Measurements from ENCODE around the gene COLEC11. TPM values are rescaled to one million over a fixed set of nuclear protein-coding genes. Genes with fewer than 3 reads are reported as not detected.

Gene COLEC11
- total and polyA plus RNA-seq, 2 donors (not counting 1 experiment from before 2014, with no cell fraction given), result not detected

DNA sequence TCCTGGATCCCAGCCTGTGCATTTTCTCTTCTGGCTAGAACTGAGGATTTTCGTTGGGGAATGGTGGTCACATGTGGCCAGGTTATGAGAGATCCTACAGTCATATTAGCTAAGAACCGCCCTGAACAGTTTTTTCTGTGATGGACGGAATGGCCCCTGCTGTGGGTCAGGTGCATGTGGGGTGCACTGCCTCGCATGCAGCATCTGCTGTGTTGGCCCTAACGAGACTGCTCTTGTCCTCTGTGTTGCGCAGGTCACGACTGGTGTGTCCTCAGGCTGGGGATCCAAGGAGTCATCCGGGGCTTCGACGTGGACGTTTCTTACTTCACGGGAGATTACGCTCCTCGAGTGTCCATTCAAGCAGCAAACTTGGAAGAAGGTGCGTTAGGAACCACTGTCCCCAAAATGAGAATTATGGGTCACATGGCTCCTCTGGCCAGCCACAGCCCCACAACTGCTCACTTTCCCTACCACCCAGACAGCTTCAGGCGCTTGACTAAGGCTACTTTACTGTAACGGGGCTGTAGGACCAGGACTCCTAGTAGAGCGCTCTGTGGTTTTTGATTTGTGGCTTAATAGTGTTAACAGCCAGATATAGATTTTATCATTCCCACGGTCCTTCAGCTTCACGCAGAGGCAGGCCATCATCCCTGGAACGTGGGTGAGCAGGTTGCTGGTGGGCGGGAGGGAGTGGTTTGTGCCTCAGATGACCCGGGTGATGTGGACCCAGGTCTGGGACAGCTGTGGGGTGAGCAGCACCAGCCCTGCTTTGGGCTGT lies 84.9 kb downstream of the COLEC11 start:
- ATAC-seq (ENCODE audit: low read depth) (no peak), DNase-seq (no peak)
- no peaks in the 10 kb centered on the region for H3K36me3 ChIP-seq (replicated peaks in 1 of 2; ENCODE audit: control extremely low read depth in 1 of 2, control insufficient read depth in 1 of 2, extremely low read depth in 1 of 2, insufficient read depth in 2 of 2, low read length in 1 of 2)
- H3K4me1 ChIP-seq (ENCODE audit: control insufficient read depth in 2 of 2, insufficient read depth in 2 of 2, low read length in 2 of 2), result no peaks in the 10 kb centered on the region
- H3K27me3 ChIP-seq (replicated peaks in 1 of 4; ENCODE audit: control extremely low read depth in 1 of 4, control insufficient read depth in 3 of 4, insufficient read depth in 4 of 4, low read length in 3 of 4), result no peaks in the 10 kb centered on the region
- no peak overlapping the region for H3K4me3 ChIP-seq (ENCODE audit: control extremely low read depth in 1 of 5, extremely low read depth in 1 of 5, insufficient read depth in 1 of 5, low read depth in 2 of 5, low read length in 4 of 5)
- H3K4me2 ChIP-seq (replicated peaks; ENCODE audit: low read depth, low read length, poor library complexity, severe bottlenecking), result no peak overlapping the region
- Mint-ChIP-seq H3K27ac (no peak overlapping the region), H3K4me3 (no peak overlapping the region), H3K27me3 (no peaks in the 10 kb centered on the region), H3K4me1 (no peaks in the 10 kb centered on the region), H3K9me3 (ENCODE audit: insufficient read depth) (no peaks in the 10 kb centered on the region)
- no peaks in the 10 kb centered on the region for H3K9me3 ChIP-seq (ENCODE audit: control extremely low read depth in 1 of 3, control insufficient read depth in 2 of 3, insufficient read depth in 1 of 3, low read length in 2 of 3)
- WGBS (ENCODE audit: insufficient coverage), result 89% methylated on average over 22 of the region's 23 CpGs
- ChIA-PET POLR2A (no interaction called here), CTCF (no interaction called here)
- no peaks in the 10 kb centered on the region for H3K79me2 ChIP-seq (ENCODE audit: control insufficient read depth, insufficient read depth, low read length)
- no peaks in the 10 kb centered on the region for H4K20me1 ChIP-seq (ENCODE audit: control insufficient read depth, insufficient read depth, low read length, poor library complexity, severe bottlenecking)
- TF ChIP-seq EZH2 (IDR thresholded peaks at IDR 0.05; ENCODE audit: borderline replicate concordance, insufficient read depth, low read depth, low read length, poor library complexity, severe bottlenecking) (no peak), CTCF (IDR thresholded peaks at IDR 0.05) (no peak)
- H3K9ac ChIP-seq (ENCODE audit: low read length), result no peak overlapping the region
- H3K27ac ChIP-seq (ENCODE audit: low read length in 2 of 2), result no peak overlapping the region
- no peak overlapping the region for H2AFZ ChIP-seq (ENCODE audit: insufficient read depth, low read depth, low read length, poor library complexity, severe bottlenecking)
- intact Hi-C loops (cut with micrococcal nuclease), result no loop called here

DNA sequence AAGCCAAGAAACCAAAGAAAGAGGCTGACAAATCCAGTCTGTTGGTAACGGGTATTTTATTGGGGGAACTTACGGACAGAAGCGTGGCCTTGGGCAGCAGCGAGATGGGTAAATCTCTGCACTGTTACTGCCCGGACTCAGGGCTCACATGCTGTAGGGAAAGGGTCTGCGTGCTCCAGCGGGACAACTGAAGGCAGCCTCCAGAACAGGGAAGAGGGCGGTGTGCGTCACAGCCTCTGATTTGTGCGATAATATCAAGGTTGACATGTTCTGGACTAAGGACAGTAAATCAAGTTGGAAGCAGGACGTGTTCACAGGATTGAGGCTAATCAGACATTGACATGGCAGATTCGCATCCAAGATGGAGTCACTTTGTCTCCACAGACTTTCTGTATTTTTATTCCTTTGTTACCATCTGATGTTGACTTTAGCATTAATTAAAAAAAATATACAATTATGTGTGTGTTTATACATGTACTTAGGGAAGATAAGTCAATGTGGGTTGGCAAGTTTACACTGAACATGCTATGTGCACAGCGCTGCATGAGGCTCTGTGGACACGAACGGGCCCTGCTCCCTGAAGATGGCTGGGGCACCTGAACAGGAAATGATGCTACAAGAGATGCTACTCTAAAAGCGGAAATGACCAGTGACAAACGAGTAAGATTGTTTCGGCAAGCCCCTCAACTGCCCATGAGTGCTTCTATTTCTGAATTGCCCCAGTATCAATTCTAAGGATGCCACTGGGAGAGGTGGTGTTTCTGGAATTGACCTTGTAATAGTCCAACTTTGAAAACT lies 85.8 kb downstream of the COLEC11 start:
- CTCF ChIA-PET, result no interaction called here
- H3K9ac ChIP-seq (ENCODE audit: low read length), result no peak overlapping the region
- no peak for ATAC-seq (ENCODE audit: low read depth)
- Mint-ChIP-seq H3K9me3 (ENCODE audit: insufficient read depth) (no peaks in the 10 kb centered on the region), H3K27ac (no peak overlapping the region), H3K4me3 (no peak overlapping the region), H3K27me3 (peaks cover 3% of the 10 kb centered on the region), H3K4me1 (no peaks in the 10 kb centered on the region)
- DNase-seq, result no peak
- no peaks in the 10 kb centered on the region for H3K79me2 ChIP-seq (ENCODE audit: control insufficient read depth, insufficient read depth, low read length)
- no peaks in the 10 kb centered on the region for H3K4me1 ChIP-seq (ENCODE audit: control insufficient read depth in 2 of 2, insufficient read depth in 2 of 2, low read length in 2 of 2)
- H2AFZ ChIP-seq (ENCODE audit: insufficient read depth, low read depth, low read length, poor library complexity, severe bottlenecking), result no peak overlapping the region
- no peak for TF ChIP-seq EZH2 (IDR thresholded peaks at IDR 0.05; ENCODE audit: borderline replicate concordance, insufficient read depth, low read depth, low read length, poor library complexity, severe bottlenecking)
- H4K20me1 ChIP-seq (ENCODE audit: control insufficient read depth, insufficient read depth, low read length, poor library complexity, severe bottlenecking), result no peaks in the 10 kb centered on the region
- H3K36me3 ChIP-seq (replicated peaks in 1 of 2; ENCODE audit: control extremely low read depth in 1 of 2, control insufficient read depth in 1 of 2, extremely low read depth in 1 of 2, insufficient read depth in 2 of 2, low read length in 1 of 2), result no peaks in the 10 kb centered on the region
- POLR2A ChIA-PET, result no interaction called here
- no peak overlapping the region for H3K4me2 ChIP-seq (replicated peaks; ENCODE audit: low read depth, low read length, poor library complexity, severe bottlenecking)
- 93% methylated on average over 15 of the region's 18 CpGs for WGBS (ENCODE audit: insufficient coverage)
- no peaks in the 10 kb centered on the region for H3K27me3 ChIP-seq (replicated peaks in 1 of 4; ENCODE audit: control extremely low read depth in 1 of 4, control insufficient read depth in 3 of 4, insufficient read depth in 4 of 4, low read length in 3 of 4)
- no peak overlapping the region for H3K27ac ChIP-seq (ENCODE audit: low read length in 2 of 2)
- H3K9me3 ChIP-seq (ENCODE audit: control extremely low read depth in 1 of 3, control insufficient read depth in 2 of 3, insufficient read depth in 1 of 3, low read length in 2 of 3), result no peaks in the 10 kb centered on the region
- no peak overlapping the region for H3K4me3 ChIP-seq (ENCODE audit: control extremely low read depth in 1 of 5, extremely low read depth in 1 of 5, insufficient read depth in 1 of 5, low read depth in 2 of 5, low read length in 4 of 5)
- intact Hi-C loops (cut with micrococcal nuclease), result no loop called here

Measured in B cell (primary cell).